Progenitor cell of endocrine pancreas (in vitro differentiated cells): ENCODE data around the gene APOL6. TPM values are rescaled to one million over a fixed set of nuclear protein-coding genes. Genes with fewer than 3 reads are reported as not detected.

Experiments used
- DNase-seq: peaks from one replicate; pipeline ENCODE4 v3.0.0; 2021; ENCODE audit warnings: low spot score; ENCODE audit not compliant: unreplicated experiment
- H3K27ac Mint-ChIP-seq: 2 replicates; pipeline ENCODE4 v1.8.0; 2021; ENCODE audit warnings: mild to moderate bottlenecking, moderate library complexity, mixed read lengths
- H3K27me3 Mint-ChIP-seq: 2 replicates; pipeline ENCODE4 v1.8.0; 2021; ENCODE audit warnings: mixed read lengths
- H3K36me3 Mint-ChIP-seq: 2 replicates; pipeline ENCODE4 v1.8.0; 2022; ENCODE audit warnings: mixed read lengths; ENCODE audit not compliant: insufficient read depth
- H3K4me1 Mint-ChIP-seq: 2 replicates; pipeline ENCODE4 v1.8.0; 2021; ENCODE audit warnings: low read depth, mixed read lengths
- H3K4me3 Mint-ChIP-seq: 2 replicates; pipeline ENCODE4 v1.8.0; 2021; ENCODE audit warnings: low read depth, mild to moderate bottlenecking, moderate library complexity, mixed read lengths
- H3K9me3 Mint-ChIP-seq: 2 replicates; pipeline ENCODE4 v1.8.0; 2021; ENCODE audit warnings: low read depth, mixed read lengths
- total RNA-seq: library from RNA; stranded (reverse); gene quantifications from 2 replicates; pipeline ENCODE4 v1.2.1, GENCODE V29; 2021
- TF ChIP-seq, protein P1 (sequence below): fragments of 200-600 bp; sonication (generic); IDR thresholded peaks from one replicate; pipeline ENCODE4 v1.5.0; 2021; ENCODE audit warnings: antibody characterized with exemption, mild to moderate bottlenecking; ENCODE audit not compliant: unreplicated experiment

The APOL6 gene
- total RNA-seq, 1 donor from 2014 or later = 0.07 TPM

DNA sequence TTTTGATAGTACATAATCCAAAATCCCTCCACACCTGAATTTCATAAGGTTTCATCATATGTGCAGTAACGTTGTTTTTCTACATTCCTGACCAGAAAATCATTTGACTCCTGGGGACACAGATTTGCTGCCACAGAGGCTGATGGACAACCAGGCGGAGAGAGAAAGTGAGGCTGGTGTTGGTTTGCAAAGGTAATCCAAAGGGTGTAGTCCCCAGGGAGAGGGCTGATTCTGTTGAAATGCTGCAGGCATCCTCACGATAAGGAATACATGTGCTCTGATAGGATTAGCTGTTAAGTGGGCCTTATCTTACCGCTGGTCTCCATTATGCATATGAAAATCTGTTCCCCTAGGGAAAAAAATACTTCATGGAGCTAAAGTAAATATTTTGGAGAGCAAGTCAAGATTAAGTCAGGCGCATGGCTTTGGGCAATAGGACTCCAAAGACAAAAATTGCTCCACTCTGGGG lies 8.1 kb downstream of the APOL6 start:
- DNase-seq = no peak
- Mint-ChIP-seq H3K4me1 (no peaks in the 10 kb centered on the region), H3K27ac (no peak overlapping the region), H3K4me3 (no peak overlapping the region), H3K9me3 (peaks cover 8% of the 10 kb centered on the region), H3K27me3 (peaks cover 3% of the 10 kb centered on the region), H3K36me3 (no peaks in the 10 kb centered on the region)
- TF ChIP-seq, protein P1, sequence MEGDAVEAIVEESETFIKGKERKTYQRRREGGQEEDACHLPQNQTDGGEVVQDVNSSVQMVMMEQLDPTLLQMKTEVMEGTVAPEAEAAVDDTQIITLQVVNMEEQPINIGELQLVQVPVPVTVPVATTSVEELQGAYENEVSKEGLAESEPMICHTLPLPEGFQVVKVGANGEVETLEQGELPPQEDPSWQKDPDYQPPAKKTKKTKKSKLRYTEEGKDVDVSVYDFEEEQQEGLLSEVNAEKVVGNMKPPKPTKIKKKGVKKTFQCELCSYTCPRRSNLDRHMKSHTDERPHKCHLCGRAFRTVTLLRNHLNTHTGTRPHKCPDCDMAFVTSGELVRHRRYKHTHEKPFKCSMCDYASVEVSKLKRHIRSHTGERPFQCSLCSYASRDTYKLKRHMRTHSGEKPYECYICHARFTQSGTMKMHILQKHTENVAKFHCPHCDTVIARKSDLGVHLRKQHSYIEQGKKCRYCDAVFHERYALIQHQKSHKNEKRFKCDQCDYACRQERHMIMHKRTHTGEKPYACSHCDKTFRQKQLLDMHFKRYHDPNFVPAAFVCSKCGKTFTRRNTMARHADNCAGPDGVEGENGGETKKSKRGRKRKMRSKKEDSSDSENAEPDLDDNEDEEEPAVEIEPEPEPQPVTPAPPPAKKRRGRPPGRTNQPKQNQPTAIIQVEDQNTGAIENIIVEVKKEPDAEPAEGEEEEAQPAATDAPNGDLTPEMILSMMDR = no peak

DNA sequence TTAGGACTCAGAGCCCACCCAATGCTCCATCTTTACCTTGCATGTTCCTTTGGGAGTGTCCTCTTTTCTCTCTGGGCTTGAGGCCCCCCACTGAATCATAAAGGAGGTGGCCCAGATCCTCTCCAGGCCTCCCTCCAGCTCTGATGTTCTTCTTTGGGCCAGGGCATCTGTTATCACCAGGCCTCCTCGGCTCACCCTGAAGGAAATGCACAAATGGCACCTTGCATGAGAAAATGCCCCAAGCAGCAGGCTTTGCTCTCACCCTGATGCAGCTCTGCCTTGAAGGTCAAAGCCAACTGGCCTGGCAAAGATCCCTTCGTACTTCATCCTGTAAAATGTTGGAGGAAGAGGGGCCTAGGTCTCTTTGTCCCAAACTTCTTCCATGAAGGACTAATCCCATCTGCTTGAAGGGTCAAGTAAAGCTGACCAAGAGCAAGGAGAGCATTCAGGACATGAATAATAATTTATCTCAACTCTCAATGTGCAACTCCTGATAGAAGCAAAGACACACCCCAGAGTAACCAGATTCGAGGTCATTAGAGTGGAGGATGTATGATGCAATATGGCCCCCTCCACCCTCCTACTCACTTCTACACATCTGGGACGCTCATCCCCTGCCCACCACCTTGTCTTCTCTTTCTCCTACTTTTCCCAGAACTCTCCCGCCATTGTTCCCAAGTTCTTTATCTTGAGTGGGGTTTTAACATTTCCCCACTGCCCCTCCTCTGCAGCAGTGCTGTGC lies 9.5 kb downstream of the APOL6 start:
- TF ChIP-seq, protein P1 = no peak
- Mint-ChIP-seq H3K36me3 (no peaks in the 10 kb centered on the region), H3K27me3 (peaks cover 3% of the 10 kb centered on the region)

DNA sequence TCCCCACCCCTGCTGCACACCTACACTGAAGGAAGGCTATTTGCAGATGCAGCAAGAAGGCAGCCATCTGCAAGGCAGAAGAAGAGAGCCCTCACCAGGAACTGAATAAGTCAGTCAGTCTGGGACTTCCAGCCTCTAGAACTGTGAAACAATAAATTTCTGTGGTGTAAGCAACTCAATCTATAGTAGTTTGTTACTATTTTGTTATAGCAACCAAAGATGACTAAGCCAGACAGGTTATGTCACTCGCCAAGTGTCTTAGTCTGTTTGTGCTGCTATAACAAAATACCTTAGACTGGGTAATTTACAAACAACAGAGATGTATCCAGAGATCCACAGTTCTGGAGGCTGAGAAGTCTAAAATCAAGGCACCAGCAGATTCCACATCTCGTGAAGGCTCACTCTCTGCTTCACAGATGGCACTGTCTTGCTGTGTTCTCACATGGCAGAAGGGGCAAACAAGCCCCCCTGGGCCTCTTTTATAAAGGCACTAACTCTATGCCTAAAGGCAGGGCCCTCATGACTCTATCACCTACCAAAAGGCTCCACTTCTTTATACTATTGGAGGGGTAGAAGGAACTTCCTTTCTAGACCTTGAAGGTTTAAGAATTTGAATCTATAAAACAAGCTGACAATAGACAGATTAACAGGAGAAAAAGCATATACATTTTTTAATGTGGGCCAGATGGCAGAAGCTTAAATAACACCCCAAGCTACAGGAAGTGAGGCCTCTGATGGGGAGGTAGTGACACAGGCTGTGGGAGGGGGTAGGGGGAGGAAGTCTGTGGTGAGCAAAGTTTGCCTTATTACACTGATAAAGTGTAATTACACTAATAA lies 12.3 kb downstream of the APOL6 start:
- H3K4me1 Mint-ChIP-seq = peaks cover 4% of the 10 kb centered on the region
- no peak overlapping the region for H3K4me3 Mint-ChIP-seq
- TF ChIP-seq, protein P1 = no peak
- H3K9me3 Mint-ChIP-seq = peaks cover 13% of the 10 kb centered on the region
- no peak for DNase-seq
- H3K27ac Mint-ChIP-seq = no peak overlapping the region
- H3K27me3 Mint-ChIP-seq = peaks cover 3% of the 10 kb centered on the region
- peaks cover 2% of the 10 kb centered on the region for H3K36me3 Mint-ChIP-seq

More for the DNA sequence above, 9.5 kb downstream of the APOL6 start:
- H3K4me3 Mint-ChIP-seq = no peak overlapping the region
- peaks cover 4% of the 10 kb centered on the region for H3K4me1 Mint-ChIP-seq
- no peak for DNase-seq
- H3K27ac Mint-ChIP-seq = no peak overlapping the region
- peaks cover 8% of the 10 kb centered on the region for H3K9me3 Mint-ChIP-seq

DNA sequence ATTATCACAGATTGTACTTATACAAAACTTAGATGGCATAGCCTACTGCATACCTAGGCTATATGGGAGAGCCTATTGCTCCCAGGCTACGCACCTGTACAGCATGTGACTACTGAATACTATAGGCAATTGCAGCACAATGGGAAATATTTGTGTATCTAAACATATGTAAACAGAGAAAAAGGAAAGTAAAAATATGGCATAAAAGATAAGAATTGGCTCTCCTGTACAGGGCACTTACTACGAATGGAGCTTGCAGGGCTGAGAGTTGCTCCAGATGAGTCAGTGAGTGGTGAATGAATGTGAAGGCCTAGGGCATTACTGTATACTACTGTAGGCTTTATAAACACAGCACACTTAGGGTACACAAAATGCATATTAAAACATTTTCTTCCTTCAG lies 13.2 kb downstream of the APOL6 start:
- Mint-ChIP-seq H3K4me3 (no peak overlapping the region), H3K27me3 (peaks cover 3% of the 10 kb centered on the region), H3K36me3 (peaks cover 2% of the 10 kb centered on the region), H3K9me3 (peaks cover 13% of the 10 kb centered on the region), H3K4me1 (peaks cover 4% of the 10 kb centered on the region), H3K27ac (no peak overlapping the region)
- no peak for DNase-seq
- TF ChIP-seq, protein P1 = no peak

DNA sequence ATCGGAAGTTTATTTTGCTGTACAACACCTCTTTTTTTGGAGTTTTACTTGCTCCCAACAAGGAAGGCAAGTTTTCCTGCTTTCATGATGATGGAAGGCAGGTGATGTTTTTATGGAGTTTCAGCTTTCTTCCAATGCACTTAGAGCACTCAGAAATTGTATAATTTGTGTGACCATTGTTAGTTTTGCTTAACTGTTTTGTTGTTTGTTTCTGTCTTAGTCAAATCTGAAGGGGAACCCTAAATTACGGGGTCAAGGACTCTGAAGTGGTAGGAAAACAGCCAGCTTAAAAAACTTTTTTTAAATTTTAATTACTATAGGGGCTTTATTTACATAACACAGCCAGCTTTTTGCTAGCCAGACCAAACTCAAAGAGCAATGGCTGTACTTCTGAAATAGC lies 14.7 kb downstream of the APOL6 start:
- peaks cover 23% of the 10 kb centered on the region for H3K9me3 Mint-ChIP-seq
- no peak for DNase-seq
- H3K4me1 Mint-ChIP-seq = peaks cover 4% of the 10 kb centered on the region
- no peak overlapping the region for H3K27ac Mint-ChIP-seq
- H3K4me3 Mint-ChIP-seq = no peak overlapping the region
- peaks cover 3% of the 10 kb centered on the region for H3K27me3 Mint-ChIP-seq
- TF ChIP-seq, protein P1 = no peak
- H3K36me3 Mint-ChIP-seq = peaks cover 4% of the 10 kb centered on the region
